CD4-positive, alpha-beta T cell treated with Interleukin-21 for 1 hour (primary cell): ENCODE data around the gene ENOPH1.
"Not testable (repeated sequence)": the region's sequence is repeated elsewhere in the genome, so short reads cannot be mapped to it uniquely, and the experiment has no call there.

ENCODE experiments used
- DNase-seq: peaks from one replicate; pipeline ENCODE4 v3.0.0-alpha.2; 2020

ENOPH1 gene

GRCh38 chr4:82430193-82430963, at the start of gene ENOPH1, which contains the start of gene HNRNPDL:
Gene ENOPH1, plus strand, starts transcription at chr4:82430590. Its CDS starts 240 bp downstream, at chr4:82430830.
Gene HNRNPDL, minus strand, starts transcription at chr4:82430462. Its CDS starts 772 bp downstream, at chr4:82429690.
- peak; percentile 95 for DNase-seq

- no peak for DNase-seq
Observed at GRCh38 chr4:82380831-82381230, 49.6 kb upstream of the ENOPH1 start.

GRCh38 chr4:82381235-82381634, 49.2 kb upstream of the ENOPH1 start:
- DNase-seq: no peak

- no peak for DNase-seq
Observed at GRCh38 chr4:82381661-82382296, 48.6 kb upstream of the ENOPH1 start.

- DNase-seq: no peak
Observed at GRCh38 chr4:82382751-82383150, 47.6 kb upstream of the ENOPH1 start.

GRCh38 chr4:82386312-82386711, 44.1 kb upstream of the ENOPH1 start:
- DNase-seq: not testable (repeated sequence)

GRCh38 chr4:82388405-82388804, 42.0 kb upstream of the ENOPH1 start:
- no peak for DNase-seq

GRCh38 chr4:82390061-82390460, 40.3 kb upstream of the ENOPH1 start:
- DNase-seq: not testable (repeated sequence)

- DNase-seq: no peak
Observed at GRCh38 chr4:82394896-82395295, 35.5 kb upstream of the ENOPH1 start.

- DNase-seq: no peak
Observed at GRCh38 chr4:82397527-82397926, 32.9 kb upstream of the ENOPH1 start.

GRCh38 chr4:82398263-82398662, 32.1 kb upstream of the ENOPH1 start:
- DNase-seq: no peak

- no peak for DNase-seq
Observed at GRCh38 chr4:82401600-82401999, 28.8 kb upstream of the ENOPH1 start.

GRCh38 chr4:82402196-82402775, 28.1 kb upstream of the ENOPH1 start:
- no peak for DNase-seq

GRCh38 chr4:82403725-82404124, 26.7 kb upstream of the ENOPH1 start:
- DNase-seq: no peak

- DNase-seq: not testable (repeated sequence)
Observed at GRCh38 chr4:82415061-82415460, 15.3 kb upstream of the ENOPH1 start.

GRCh38 chr4:82415922-82416365, 14.4 kb upstream of the ENOPH1 start:
- no peak for DNase-seq

GRCh38 chr4:82419451-82419850, 10.9 kb upstream of the ENOPH1 start:
- no peak for DNase-seq

GRCh38 chr4:82421796-82422560, 8.4 kb upstream of the ENOPH1 start:
- no peak for DNase-seq

- DNase-seq: no peak
Observed at GRCh38 chr4:82422616-82423015, 7.8 kb upstream of the ENOPH1 start.

GRCh38 chr4:82423245-82424054, 6.9 kb upstream of the ENOPH1 start:
- no peak for DNase-seq

GRCh38 chr4:82425478-82425877, 4.9 kb upstream of the ENOPH1 start:
- DNase-seq: no peak

GRCh38 chr4:82428526-82428968, 1.8 kb upstream of the ENOPH1 start:
- no peak for DNase-seq
